OCI-LY7 (cell line): ENCODE measurements around the gene BARX1. TPM values are rescaled to one million over a fixed set of nuclear protein-coding genes. Genes with fewer than 3 reads are reported as not detected.

Source experiments
- BruUV-seq: library from RNA; stranded (reverse); fragments of 400-500 nt; replicated peaks from 2 replicates; lab custom pipeline; 2021; lab: Mats Ljungman, UMichigan
- CTCF ChIA-PET: fragments of 300-600 bp; sonication (Branson Sonifier 250); formaldehyde crosslinking; loops from one replicate; lab custom pipeline; 2022; ENCODE audit warnings: antibody characterized with exemption; ENCODE audit not compliant: unreplicated experiment; lab: Charles Lee
- POLR2A ChIA-PET: fragments of 300-600 bp; sonication (Branson Sonifier 250); formaldehyde crosslinking; loops from one replicate; lab custom pipeline; 2022; ENCODE audit warnings: antibody characterized with exemption; lab: Charles Lee
- DNase-seq: peaks from one replicate; pipeline ENCODE4 v3.0.0-alpha.2; 2015; ENCODE audit warnings: low spot score
- H2AFZ ChIP-seq: fragments of 200-600 bp; sonication (generic), shearing (Covaris generic); 2 replicates; pipeline ENCODE4 v1.6.1; 2014; ENCODE audit warnings: mild to moderate bottlenecking, antibody characterized with exemption, low read length, moderate library complexity
- H3K27ac ChIP-seq: fragments of 200-600 bp; sonication (generic); 2 replicates; pipeline ENCODE4 v1.5.1; 2014; ENCODE audit warnings: mixed run types, low read depth, mild to moderate bottlenecking, moderate library complexity, low read length, inconsistent platforms; ENCODE audit not compliant: poor library complexity, severe bottlenecking
- H3K36me3 ChIP-seq: fragments of 200-600 bp; sonication (generic); 2 replicates; pipeline ENCODE4 v1.6.1; 2014; ENCODE audit warnings: mild to moderate bottlenecking, antibody characterized with exemption, low read length, moderate library complexity, mixed read lengths; ENCODE audit not compliant: insufficient read depth
- H3K4me1 ChIP-seq: fragments of 200-600 bp; sonication (generic); 2 replicates; pipeline ENCODE4 v1.5.1; 2014; ENCODE audit warnings: mild to moderate bottlenecking, low read length; ENCODE audit not compliant: insufficient read depth, poor library complexity, severe bottlenecking
- H3K4me2 ChIP-seq: fragments of 200-600 bp; sonication (generic); 2 replicates; pipeline ENCODE4 v1.6.1; 2014; ENCODE audit warnings: mild to moderate bottlenecking, low read length
- H3K4me3 ChIP-seq: fragments of 200-600 bp; sonication (generic); 2 replicates; pipeline ENCODE4 v1.5.1; 2014; ENCODE audit warnings: mild to moderate bottlenecking, low read depth, low read length; ENCODE audit not compliant: poor library complexity, severe bottlenecking
- H3K79me2 ChIP-seq: fragments of 200-600 bp; sonication (generic); 2 replicates; pipeline ENCODE4 v1.6.1; 2016; ENCODE audit warnings: low read depth, mild to moderate bottlenecking, low read length, moderate library complexity, mixed read lengths; ENCODE audit not compliant: insufficient read depth
- H3K9me2 ChIP-seq: fragments of 200-600 bp; sonication (generic); 2 replicates; pipeline ENCODE4 v1.6.1; 2016; ENCODE audit warnings: mild to moderate bottlenecking, low read length, mixed read lengths; ENCODE audit not compliant: insufficient read depth
- H3K9me3 ChIP-seq: fragments of 200-600 bp; sonication (generic); 2 replicates; pipeline ENCODE4 v1.6.1; 2014; ENCODE audit warnings: mild to moderate bottlenecking, mixed run types, low read length, mixed read lengths
- H4K20me1 ChIP-seq: fragments of 200-600 bp; sonication (generic); 2 replicates; pipeline ENCODE4 v1.6.1; 2014; ENCODE audit warnings: mild to moderate bottlenecking, antibody characterized with exemption, low read length, moderate library complexity, mixed read lengths; ENCODE audit not compliant: insufficient read depth
- EZH2phosphoT487 ChIP-seq: fragments of 200-600 bp; sonication (generic); IDR thresholded peaks from 2 replicates; pipeline ENCODE4 v1.6.1; 2018; ENCODE audit warnings: low read depth, borderline replicate concordance, mild to moderate bottlenecking, mixed run types, antibody characterized with exemption, low read length, moderate library complexity, mixed read lengths
- intact Hi-C: fragments of 100-400 bp; cut with micrococcal nuclease; formaldehyde crosslinking; loops from one replicate; pipeline ENCODE4 v1.10.0; 2022; ENCODE audit not compliant: unreplicated experiment
- total RNA-seq, 2 experiments: library from RNA; depleted of rRNA in 1 of 2; stranded (reverse); fragments of >200 nt in 1 of 2; shearing (Covaris generic) in 1 of 2; gene quantifications; 2 replicates each; pipeline ENCODE4 v1.2.3, GENCODE V29; 2014 to 2022

The BARX1 gene
- total RNA-seq, 2 experiments from 2014 or later = not detected

GRCh38 chr9:93902051-93902779, 52.9 kb downstream of the BARX1 start:
- no peak overlapping the region for H2AFZ ChIP-seq
- no peak overlapping the region for H3K27ac ChIP-seq
- no peaks in the 10 kb centered on the region for H4K20me1 ChIP-seq
- DNase-seq = no peak
- no peaks in the 10 kb centered on the region for H3K36me3 ChIP-seq
- BruUV-seq = no TSS peak
- no peaks in the 10 kb centered on the region for H3K4me1 ChIP-seq
- H3K79me2 ChIP-seq = no peaks in the 10 kb centered on the region
- no peak for TF ChIP-seq EZH2phosphoT487
- H3K9me3 ChIP-seq = no peaks in the 10 kb centered on the region
- H3K4me3 ChIP-seq = no peak overlapping the region
- intact Hi-C loops = no loop called here
- H3K4me2 ChIP-seq = no peak overlapping the region
- no peaks in the 10 kb centered on the region for H3K9me2 ChIP-seq
- ChIA-PET POLR2A (interaction anchor here (0.6 kb wide), 1 partner anchor 355 kb away, joined by 5 read pairs; no protein-coding TSS in a partner anchor), CTCF (no interaction called here)

Other genes with a start within 250 kb of the BARX1 start
- gene PTPDC1, start 129.1 kb upstream of the BARX1 start, total RNA-seq (2014; rRNA removed; shearing (Covaris generic)) = 2.9 and 3.6 TPM in 2 replicates
- gene PTPDC1, start 129.1 kb upstream of the BARX1 start, total RNA-seq (2022) = 5.0 and 7.0 TPM in 2 replicates